GM19193 (cell line): ENCODE results near the gene CDX2.

Experiments used
- POLR2A ChIP-seq: IDR thresholded peaks from 4 replicates; pipeline ENCODE4 v1.6.1; 2011; ENCODE audit not compliant: insufficient read depth, insufficient read length; ENCODE audit errors: extremely low read depth

Gene CDX2

DNA sequence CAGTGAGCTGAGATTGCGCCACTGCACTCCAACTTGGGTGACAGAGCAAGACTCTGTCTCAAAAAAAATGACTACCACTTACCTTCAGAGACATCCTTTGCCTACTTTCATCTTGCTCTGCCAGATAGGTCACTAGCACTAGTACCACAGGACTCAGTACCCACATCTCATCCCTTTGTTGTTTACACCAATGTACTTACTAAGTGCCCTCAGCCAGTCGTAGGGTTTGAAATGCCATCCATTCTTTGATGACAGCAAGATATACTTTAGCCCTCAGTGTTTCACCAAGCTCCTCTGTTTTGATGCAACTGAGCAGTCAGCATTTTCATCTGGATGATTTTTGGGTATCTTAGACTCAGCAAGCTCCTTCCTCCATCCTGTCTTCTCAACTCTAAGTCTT lies 13.2 kb upstream of the CDX2 start:
- no peak for TF ChIP-seq POLR2A

DNA sequence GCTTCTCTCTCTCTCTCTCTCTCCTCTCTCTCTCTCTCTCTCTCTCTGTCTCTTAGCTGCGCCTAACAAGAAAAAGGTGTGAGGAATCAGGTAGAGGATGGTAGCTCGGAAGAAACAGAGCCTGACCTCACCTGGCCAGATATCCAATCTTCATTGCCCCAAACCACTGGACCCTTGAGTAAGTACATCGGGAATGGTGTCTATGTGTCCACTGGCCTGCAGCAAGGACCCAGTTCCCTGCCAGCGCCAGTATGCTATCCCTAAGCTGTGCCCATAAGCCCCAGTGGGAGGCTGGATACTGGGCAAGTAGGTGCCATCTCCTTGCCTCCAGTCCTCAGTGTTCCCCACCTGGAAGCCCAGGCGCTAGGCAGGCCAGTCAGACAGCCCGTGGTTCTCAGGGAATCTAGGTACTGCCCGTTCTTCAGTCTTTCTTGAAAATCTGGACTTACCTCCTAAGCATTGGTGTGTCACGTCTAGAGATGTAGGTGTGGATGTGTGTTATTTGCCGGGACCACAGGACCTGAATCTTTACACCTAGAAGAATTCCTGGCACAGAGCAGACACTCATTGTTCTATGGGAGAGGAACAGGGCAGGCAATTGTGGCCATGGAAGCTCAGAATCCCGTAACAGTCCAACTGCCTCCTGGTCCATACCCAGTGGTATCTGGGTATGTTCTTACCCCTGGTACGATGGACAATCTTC lies 12.0 kb upstream of the CDX2 start:
- no peak for TF ChIP-seq POLR2A

DNA sequence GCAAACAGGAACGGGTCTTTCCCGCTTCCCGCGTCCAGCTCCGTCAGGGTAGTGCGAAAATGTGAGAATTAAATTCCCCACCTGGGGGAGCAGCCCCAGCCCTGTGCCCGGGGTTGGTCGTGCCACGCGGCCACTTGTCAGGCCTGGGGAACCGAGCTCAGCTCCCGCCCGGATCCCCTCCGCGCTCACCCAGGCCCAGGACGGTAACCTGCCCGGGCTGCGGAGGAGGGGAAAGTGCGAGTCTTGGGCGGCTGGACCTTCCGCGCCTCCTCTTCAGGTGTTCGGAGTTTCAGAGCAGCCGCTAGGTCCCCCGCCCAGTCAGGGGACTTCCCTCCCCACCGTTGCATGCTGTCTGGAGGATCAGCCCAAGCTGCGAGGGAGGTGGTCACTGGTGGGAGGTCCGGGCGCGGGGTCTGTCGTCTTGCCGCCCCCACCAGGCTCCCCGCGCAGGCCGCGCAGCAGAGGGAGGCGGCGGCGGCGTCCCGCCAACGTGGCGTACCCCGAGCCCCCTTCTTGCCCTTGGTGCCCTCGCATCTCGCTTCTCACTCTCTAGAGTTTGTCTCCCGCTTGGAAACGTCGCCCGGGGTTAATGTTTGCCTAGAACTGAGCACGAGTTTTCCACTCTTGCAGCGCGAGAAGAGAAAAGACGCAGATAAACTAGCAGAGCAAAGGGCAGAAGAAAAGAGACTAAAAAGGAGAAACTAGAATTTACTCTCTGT lies 11.3 kb upstream of the CDX2 start:
- no peak for TF ChIP-seq POLR2A

DNA sequence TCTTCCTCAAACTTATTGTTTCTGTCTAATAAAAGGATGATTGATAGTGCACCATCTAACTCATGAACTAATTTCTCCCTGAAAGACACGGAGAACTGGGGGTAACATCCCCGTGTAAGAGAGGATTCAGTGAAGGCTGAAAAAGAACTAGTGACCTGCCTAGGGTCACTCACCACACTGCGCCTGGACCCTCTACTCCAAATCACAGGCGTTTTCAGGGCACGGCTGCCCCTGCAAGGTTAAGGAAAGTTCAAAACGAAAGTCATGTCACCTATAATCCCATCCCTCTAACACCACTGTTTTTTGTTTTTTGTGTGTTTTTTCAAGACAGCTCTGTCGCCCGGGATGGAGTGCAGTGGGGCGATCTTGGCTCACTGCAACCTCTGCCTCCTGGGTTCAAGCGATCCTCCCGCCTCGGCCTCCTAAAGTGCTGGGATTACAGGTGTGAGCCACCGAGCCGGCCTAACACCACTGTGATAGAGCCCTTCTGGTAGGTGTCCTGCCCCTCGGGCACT lies 10.7 kb upstream of the CDX2 start:
- TF ChIP-seq POLR2A: no peak

DNA sequence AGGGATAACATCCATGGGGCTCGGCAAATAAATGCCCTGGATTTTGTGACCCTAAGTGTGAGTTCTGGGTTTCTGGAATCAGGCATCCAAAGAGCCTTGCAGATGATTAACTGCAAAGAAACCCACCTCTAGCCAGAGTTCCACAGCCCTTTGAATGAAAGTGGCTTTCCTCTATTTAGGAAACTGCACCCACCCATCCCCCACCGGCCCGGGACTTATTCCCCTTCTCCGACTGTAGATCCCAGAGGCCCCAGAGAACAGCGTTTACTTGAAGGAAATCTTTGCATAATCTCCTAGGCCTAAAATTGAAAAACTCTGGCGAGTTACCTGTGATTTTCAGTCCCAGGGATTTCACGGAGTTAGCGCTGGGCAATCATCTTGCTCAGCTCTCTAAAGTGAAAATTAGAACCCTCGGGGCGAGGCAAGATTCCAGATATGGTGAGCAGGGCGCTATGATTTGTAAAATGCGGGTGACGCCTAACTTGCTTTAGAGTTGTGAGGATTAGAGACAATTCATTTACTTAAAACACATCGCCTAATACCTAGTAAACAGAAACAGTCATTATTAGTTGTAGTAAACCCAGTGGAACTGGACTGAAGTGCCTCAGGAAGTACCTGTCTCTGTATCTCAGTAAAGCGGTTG lies 10.0 kb upstream of the CDX2 start:
- TF ChIP-seq POLR2A: no peak

DNA sequence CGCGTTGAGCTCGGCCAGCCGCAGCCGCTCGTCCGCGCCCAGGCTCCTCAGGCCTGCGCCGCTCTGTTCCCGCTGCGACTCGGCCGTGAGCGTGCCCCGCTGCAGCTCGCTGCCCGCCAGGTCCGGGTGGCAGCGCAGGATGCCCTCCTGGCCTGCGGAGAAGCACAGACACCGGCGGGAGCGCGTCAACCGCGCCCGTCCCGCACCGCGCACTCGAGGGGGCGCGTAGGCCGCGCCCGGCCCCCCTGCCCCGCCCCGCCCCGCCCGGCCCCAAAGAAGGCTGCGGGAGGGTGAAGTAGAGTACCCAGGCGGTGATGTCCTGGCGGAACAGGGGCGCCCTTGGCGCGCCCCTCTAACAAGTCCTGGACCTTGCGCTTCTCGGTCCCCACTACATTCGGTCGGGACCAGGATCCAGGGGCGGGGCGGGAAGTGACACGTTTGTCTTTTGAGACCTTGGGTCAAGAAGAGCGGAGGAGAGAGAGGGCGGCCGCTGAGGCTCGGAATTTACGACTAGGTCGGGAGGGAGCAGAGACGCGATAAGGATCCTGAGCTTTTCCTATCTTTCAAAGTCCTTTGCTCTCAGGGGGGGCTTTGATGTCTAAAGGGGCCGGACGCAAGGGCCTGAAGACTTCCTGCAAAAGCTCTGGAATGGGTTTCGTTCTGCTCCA lies 9.3 kb upstream of the CDX2 start:
- no peak for TF ChIP-seq POLR2A

DNA sequence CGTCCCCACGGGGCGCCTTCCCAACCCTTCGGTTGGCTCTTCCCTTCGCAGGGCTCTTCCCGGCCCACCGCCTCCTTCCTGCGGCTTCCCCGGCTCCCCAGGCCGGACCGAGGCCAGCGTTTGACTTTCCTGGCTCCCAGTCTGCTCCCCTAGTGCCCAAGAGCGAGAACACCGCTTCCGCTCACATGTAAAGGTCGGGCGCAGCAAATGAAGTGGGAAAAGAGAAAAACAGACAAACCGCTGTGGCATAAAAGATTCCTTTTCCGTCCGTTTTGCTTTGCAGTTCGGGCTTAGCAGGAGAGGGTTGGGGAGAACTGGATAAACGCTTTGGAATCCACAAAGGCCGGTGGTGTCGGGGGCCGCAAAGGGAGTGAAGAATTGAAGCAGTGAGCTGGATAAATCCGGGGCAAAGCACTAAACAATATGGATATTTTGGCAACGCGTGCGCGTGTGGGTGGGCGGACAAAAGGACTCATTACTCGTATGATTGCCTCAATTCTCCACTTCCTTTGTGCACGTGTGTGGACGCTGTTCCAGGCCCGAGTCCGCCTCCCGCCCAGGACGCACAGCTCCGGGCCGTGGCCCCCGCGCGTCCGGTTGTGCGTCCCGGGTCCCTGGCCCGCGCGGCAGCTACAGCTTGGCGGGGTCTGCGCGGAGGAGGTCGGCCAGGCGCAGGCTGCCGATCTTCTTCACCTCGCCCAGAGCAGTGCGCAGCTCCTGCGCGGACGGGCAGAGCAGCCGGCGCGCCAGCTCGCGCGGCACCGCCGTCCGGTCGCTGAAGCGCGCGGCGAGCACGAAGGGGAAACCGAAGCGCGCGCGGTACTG lies 8.6 kb upstream of the CDX2 start:
- TF ChIP-seq POLR2A: no peak

DNA sequence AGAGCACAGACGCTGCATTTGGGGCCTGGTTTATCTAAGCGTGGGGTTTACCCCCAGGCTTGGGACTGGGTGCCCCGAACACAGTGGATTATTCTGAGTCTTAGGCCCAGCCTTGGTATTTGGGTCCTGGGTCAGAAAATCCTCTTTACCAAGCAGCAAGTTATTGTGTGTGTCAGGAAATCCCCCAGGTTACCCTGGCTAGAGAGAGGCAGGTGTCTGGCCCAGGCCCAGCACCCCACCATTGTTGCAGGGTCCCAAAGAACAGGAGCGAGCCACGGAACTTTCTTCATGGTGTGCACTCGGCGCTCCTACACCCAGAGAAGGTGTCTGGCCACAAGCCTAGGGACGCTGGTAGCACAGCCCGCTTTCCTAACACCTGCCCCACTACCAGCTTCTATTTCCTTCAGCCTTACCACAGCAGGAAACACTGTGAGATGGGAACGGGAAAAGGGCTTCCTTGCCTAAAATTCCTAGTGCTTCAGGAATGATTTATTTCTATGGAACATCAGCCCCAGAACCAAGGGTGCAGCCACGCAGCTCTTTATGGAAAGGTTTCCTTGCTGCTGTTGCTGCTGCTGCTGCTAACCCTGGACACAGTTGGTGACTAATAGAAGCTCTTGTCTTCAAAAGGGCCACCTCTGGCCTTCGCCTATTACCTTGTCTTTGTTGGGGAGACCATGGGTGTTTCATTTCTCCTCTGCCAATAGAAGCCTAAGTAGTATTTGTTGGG lies 7.4 kb upstream of the CDX2 start:
- TF ChIP-seq POLR2A: no peak

DNA sequence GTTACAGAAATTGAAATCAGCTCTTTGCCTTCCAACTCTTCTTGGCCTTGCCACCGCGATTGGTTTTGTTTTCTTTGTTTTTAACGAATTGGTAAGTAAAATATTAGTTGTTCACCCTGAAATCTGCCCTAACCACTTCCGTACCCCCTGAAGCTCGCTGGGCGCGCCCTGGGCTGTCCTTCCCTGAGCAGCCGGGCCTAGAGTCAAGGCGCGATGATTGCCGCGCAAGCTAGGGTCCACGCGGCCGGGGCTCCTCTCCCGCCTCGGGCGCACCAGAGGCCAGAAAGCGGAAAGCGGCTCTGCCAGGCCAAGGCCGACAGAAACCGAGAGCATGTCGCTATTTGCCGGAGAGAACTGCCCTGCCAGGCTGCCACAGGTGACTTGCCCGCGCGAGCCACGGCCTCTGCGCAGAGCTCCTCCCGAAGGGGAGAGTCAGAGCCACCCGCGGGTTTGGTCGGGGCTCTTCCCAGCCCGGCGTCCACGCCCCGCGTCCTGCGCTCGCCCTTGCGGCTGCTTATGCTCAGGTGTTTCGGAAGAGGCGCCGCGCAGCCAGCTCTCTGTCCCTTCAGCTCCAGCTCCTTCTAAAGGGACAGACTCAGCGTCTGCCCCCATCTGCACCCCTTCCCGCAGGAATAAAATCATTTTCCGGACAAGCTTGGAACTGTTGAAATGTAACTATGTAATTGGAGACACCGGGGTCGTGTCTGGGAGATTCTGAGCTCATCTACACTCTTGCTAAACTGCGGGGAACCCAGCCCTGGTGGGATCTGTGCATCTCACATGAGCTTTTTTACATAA lies 6.6 kb upstream of the CDX2 start:
- no peak for TF ChIP-seq POLR2A

DNA sequence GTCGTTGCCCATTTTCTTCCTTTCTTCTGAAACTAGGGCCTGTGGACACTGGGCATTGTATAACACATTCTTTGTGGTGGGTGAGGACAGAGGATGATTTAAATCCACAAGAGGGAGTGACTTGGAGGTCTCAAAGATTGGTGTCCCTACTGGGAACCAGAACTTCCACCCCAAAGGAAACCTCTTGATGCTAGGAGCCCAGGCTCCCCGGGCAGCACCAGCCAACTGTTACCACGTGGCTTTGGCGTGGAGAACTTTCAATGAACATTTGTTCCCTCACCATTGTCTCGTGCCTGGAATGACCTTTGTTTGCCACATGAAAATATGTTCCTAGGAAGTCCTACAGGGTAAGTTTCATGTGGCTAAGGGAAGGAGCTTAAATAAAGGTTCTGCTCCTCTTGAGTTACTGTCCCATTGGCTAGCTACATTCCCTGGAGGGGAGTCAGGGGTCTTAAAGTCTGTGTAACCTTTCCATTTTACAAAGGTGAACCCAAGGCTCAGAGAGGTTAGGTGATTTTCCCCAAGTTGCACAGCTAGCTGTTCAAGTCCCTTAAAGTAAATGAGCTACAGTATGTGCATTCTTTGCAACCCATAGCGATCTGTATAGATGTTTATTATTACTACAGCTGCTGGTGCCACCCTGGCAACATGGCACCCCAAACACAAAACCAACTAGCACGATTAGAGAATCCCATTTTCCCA lies 5.0 kb upstream of the CDX2 start:
- no peak for TF ChIP-seq POLR2A

DNA sequence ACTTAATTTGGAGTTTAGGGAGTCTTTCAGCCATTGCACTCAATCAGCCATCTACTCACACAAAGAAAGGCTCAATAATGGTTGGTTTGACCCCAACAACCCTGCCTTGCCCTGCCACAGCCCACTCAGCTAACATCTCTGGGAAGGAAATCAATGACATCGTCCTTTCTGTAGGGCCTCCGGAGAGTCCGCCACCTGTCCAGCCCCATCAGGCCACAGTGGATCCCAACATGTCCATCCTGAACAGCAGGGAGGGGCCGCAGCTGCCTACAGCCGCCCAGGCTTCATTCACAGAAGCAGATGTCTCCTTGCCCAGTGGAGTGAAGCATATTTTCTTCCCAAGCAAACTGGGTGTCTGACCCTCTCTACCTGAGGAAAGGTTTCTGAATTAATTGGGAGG lies 4.2 kb upstream of the CDX2 start:
- no peak for TF ChIP-seq POLR2A

DNA sequence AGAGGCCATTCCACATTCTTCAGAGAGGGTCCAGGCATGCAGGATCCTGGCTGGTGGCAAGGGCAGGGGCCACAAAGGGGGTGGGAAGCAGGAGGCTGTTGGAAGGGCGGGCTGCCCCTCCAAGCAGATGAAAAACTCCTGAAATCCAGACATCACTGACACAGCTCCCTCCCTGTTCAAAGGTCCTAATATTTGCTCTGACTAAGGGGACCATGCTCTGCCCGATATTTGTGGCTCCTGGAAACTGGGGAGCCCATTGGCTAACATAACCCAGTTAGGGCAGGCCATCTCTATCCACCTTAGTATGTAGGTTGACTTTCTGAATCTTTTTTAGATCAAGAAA lies 3.3 kb upstream of the CDX2 start:
- TF ChIP-seq POLR2A: no peak

DNA sequence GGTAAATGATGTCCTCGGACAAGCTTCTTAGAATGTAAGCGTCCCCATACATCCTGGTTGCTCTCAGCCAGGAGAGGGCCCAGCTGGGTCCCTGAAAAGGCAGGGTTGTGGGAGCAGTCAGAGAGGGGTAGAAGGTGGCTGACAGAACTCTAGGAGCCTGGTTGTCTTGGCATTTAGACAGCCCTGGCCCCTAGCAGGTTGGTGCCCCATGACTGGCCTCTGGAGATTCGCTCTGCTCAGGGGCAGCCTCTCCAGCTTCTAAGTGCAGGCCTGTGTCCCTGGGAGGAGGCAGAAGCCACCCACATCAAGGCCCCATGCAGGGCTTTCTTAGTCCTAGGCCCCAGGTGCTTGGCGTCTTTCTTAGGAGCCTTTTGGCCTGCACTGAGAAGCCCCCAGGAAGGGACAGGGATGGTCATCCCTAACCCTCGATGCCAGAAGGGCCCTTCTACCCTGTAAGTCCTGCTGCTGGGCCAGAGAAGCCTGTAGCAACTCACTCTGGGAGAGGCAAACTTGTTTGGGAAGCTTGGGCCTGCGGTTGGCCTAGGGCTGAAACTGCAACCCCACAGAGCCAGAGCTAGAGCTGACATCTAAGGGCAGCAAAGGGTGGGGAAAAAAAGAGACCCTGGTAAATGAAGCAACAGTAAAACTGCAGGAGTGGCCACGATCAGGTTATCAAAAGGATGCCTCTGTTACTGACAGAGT lies 2.8 kb upstream of the CDX2 start:
- TF ChIP-seq POLR2A: no peak

DNA sequence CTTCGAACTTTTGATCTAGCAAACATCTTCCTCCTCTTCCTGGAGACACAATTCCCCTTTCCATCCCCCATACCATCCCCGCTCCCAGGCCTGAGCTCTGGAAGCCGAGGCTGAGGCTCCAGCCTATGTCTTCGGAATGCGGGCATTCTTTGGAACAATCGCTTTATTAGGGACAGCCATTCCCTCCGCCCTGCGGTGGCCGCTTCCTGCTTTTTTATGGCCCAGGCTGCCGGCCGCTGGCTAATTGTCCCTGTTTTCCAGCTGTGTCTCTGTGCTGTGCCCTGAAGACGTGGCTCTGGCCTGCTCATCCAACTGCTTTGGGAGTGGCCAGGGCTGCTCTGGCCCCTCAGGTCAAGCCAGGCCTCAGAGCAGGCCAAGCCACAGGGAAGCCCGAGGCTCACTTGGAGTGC lies 2.1 kb upstream of the CDX2 start:
- no peak for TF ChIP-seq POLR2A
